ENCODE measurements around the gene RAI1.

The RAI1 gene

DNA sequence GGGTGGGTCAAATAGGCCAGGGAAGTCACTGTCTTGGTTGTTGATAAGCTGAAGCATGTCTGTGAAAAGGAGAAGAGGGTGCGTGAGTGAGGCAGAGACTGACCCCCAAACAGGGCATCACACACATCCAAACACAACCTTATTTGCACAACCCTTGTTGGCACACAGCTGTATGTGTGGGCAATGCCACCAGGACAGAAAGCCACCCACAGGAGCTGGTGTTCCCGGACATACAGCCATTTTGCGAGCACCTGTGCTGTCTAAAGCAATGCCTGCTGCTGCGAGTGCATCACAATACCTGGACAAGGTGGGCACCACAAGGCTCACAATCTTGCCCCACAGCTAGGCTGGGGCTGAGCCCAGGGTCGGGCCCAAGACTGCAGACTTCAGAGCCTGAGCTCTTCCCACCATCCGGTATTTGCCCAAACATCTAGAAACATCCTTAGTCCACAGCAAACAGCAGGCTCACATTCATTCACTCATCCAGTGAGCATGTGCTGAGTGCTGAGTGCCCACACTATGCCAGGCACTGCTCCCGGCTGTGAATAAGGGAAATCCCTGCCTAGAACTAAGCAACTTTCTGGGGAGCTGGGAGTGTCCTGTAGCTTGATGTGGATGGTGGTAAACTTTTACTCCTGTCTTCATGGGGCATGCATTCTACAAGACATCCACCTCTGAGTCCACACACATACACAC, 139.4 kb downstream of the RAI1 start:
- intact Hi-C loops (cut with DNase I) = no loop called here
- DNase-seq = peak in 1 of 42 donors; percentile 24

- intact Hi-C loops (cut with DNase I) = loop anchor here (2.0 kb wide), 1 partner anchor 19 kb away; no protein-coding TSS in a partner anchor
- peak; percentile 80 to 97 (median 93) for DNase-seq
Observed at GRCh38 chr17:17822189-17822588, 140.9 kb downstream of the RAI1 start.

DNA sequence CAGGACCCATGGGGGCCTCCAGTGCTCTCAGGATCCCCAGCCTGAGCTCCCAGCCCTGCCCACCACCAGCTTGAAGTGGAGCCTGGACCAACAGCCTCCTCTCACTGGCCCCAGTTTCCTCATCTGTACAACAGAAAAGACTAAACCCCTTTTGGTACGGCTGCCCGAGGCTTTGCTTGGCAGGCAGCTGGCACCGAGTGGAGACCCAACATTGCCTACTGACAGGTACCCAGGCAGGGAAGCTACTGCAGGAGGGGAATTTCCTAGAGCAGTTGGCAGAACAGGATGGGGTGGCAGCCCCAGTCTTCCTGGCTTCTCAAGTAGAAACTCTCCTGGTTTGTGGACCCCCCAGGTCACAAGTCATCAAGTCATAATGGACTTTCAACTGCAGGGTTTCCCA, 141.4 kb downstream of the RAI1 start:
- intact Hi-C loops (cut with DNase I) = loop anchor here (2.0 kb wide), 1 partner anchor 18 kb away; no protein-coding TSS in a partner anchor
- DNase-seq = peak in 2 of 42 donors; percentile 35 to 40

GRCh38 chr17:17823433-17824118, 142.3 kb downstream of the RAI1 start:
- intact Hi-C loops (cut with DNase I) = loop anchor here (2.0 kb wide), 1 partner anchor 17 kb away; no protein-coding TSS in a partner anchor
- peak; percentile 76 to 96 (median 91) for DNase-seq

DNA sequence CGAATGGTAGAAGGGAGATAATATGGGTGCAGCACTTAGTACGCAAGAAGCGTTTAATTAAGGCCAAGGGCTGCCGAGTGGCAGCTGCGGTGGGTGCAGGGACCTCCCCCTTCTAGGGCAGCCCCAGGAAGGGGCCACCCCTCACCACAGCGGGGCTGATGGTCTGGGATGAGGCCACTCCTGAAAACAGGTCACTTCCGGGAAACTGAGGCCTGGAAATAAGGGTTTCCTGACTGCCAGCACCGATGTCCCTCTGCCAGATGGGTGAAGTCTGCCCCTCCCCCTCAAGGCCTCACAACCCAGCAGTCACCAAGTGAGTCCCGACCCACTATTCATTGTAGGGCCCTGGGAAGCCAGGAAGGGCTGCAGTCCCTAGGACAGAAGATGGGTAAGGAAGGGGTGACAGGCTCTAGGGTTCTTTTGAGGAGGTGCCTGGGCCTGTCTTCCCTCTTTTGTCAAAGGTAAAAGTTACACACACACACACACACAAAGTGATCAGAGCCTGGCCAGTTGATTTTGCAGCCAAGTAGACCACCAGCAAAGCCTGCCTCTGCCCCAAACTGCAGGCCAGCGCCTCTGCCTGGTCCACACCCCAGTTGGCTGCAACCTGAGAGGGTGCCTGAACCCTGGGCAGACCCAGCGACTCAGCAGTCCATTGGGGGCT, 143.0 kb downstream of the RAI1 start:
- DNase-seq = peak in 3 of 42 donors; percentile 37 to 72 (median 50)
- intact Hi-C loops (cut with DNase I) = no loop called here

DNA sequence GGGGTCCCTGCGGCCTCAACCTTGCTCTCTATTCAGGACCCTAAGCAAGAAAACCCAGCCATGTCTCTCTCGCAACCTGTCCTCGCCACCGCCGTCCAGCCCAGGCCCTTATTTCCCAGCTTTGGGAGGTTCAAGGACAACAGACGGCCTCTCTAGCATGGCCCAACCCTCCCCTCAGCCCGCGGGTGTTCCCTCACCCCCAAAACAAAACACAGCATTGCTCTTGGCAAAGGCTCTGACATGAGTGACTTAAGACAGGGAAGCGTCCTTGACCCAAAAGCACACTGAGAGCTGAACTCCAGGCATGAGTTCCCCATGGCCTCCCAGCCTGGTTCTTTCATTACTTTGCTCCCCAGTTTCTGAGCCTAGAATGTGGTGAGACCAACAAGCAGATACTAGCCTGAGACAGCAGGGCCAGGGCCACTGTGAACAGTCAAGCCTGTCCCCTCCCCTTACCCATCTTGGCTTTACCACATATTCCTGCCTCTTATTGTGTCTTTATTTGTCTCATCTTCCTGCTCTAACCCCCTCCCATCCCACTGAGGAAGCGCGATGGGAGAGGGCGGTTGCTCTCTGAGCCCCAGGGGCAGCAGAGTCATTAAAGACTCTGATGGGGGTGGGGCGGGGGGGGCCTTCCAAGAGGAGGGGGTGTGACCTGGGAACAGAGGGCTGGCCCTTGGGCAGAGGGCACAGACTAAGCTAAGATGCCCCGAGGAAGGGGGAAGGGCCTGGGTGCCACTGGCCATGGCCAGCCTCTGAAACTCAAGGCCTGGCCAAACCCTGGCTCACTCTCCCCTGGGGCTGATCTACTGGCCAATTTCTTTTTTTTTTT, 143.7 kb downstream of the RAI1 start:
- intact Hi-C loops (cut with DNase I) = no loop called here
- DNase-seq = peak in 1 of 42 donors; percentile 55

GRCh38 chr17:17826342-17826713, 145.1 kb downstream of the RAI1 start:
- intact Hi-C loops (cut with DNase I) = no loop called here
- DNase-seq = no peak

DNA sequence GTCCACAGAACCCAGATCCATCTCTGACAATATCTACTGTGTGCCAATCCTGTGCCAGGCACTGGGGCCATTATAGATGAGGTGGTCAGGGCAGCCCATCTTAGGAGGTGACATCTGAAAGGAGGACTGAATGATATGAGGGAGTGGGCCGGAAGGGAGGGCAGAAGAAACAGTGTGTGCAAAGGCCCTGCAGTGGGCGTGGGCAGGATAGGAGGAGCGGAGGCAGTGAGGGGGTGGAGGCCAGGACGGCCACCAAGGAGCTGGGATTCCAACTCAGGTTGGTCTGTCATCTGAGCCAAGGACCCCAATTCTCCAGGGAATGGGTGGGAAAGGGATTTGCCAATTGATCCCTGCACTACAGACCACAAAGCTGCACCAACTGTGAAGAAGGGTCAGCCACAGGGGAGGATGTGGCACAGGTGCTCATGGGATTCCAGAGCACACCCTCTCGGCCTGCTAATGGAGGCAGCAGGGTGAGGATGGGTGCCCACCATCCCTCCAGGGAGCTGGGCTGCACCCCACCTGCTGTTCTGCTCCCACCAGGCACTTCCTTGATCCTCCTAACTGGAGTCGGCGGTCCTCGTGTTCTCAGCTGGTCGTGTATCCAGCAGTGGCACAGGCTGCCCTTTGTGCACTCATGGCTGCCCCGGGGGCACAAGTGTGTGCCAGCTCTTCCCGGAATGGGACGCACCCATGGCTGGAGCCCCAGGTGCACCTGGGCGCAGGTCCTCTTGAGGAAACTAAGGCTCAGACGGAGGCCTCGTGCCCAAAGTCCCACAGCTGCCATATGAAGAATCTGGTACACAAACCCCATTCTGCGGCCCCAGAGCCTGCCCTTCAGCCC, 145.9 kb downstream of the RAI1 start:
- intact Hi-C loops (cut with DNase I) = no loop called here
- DNase-seq = no peak

DNA sequence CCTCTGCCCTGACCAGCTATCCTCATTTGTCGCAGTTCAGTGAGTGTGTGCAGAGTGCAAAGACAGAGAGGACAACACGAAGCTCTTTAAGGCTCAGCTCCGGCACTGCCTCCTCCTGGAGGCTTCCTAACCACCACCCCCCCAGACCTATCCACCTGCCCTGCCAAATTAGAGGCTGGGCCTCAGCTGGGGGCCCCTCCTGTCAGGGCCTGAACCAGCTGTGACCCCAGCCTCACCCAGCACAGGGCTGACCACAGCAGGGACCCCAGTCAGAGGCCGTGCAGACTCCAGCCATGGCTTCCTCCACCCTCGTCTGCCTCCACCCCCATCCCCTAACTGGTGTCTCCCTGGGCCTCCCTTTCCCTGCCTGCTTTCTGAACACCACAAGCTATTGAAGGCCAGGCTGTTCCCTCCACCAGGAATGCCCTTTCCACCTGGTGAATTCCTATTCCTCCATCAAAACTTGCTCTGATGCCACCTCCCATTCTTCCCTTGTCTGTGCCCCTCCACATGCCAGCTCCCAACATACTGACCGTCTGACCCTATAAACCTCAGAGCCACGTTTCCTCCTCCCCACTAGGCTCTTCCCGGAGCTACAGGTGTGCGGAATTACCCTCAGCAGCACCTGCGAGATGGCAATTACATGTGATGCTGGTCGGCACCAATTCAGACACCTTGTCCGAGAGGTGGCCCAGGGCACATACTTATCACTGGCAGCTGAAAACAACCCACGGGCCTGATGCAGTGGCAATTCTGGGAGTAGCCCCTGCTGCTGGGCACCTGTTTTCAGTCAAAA, 146.8 kb downstream of the RAI1 start:
- DNase-seq = no peak
- intact Hi-C loops (cut with DNase I) = no loop called here

DNA sequence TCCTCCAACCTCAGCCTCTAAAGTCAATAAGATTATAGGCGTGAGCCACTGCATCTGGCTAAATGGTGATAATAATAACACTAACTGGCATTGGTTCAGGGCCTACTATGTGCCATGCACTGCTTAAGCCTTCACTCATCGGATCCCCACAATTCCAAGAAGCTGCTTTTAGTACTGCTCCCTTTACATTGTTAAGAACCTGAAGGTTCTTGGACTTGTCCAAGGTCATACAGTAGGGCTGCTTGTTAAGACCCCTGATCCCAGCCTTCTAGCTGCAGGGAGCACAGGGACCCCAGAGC, 149.0 kb downstream of the RAI1 start:
- intact Hi-C loops (cut with DNase I) = no loop called here

DNA sequence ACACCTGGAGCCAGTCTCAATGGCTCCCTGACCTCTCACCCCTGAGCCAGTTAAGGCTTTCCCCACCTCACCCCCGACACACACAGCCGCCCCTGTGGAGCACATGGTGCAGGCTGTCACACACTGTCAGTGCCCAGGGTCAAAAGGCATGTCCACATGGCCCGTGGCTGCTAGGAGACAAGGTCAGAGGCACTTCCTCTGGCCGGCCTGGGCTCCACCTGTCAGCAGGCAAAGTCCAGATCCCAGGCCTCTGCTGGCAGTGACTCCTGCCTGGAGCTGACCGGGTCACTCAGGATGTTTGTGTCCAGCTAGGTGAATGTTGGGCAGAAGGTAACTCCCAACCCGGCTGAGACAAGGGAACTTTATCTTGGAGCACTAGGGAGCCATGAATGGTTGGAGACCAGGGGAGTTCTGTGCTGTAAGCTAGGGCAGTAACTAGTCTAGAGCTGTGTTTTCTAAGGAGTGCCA, 149.5 kb downstream of the RAI1 start:
- no peak for DNase-seq
- intact Hi-C loops (cut with DNase I) = no loop called here

More for the DNA sequence above, 149.0 kb downstream of the RAI1 start:
- DNase-seq = no peak

GRCh38 chr17:17831208-17832031, 150.2 kb downstream of the RAI1 start:
- DNase-seq = peak in 17 of 42 donors; percentile 25 to 80 (median 61)
- intact Hi-C loops (cut with DNase I) = no loop called here

- intact Hi-C loops (cut with DNase I) = no loop called here
- DNase-seq = no peak
Observed at GRCh38 chr17:17832032-17832363, 150.7 kb downstream of the RAI1 start.

DNA sequence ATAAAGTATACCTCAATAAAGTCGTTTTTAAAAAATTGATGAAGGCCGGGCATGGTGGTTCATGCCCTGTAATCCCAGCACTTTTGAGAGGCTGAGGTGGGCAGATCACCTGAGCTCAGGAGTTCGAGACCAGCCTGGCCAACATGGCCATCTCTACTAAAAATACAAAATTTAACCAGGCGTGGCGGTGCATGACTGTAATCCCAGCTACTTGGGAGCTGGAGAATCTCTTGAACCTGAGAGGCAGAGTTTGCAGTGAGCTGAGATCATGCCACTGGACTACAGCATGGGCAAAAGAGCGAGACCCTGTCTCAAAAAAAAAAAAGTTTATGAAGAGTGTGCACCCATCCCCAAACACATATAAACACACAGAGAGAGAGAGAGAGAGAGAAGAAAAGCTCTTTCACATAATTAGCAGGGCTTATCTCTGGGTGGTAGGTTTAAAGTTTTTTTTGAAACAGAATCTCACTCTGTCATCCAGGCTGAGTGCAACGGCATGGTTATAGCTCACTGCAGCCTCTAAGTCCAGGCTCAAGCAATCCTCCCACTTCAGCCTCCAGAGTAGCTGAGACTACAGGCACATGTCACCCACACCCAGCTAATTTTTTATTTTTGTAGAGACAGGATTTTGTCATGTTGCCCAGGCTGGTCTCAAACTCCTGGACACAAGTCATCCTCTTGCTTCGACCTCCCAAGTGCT, 152.6 kb downstream of the RAI1 start:
- no peak for DNase-seq
- intact Hi-C loops (cut with DNase I) = no loop called here

GRCh38 chr17:17834974-17835373, 153.7 kb downstream of the RAI1 start:
- intact Hi-C loops (cut with DNase I) = no loop called here
- DNase-seq = peak in 1 of 42 donors; percentile 14
